ENCODE measurements around the gene STAP2. TPM values are rescaled to one million over a fixed set of nuclear protein-coding genes. Genes with fewer than 3 reads are reported as not detected.

Gene STAP2
- total and polyA plus RNA-seq, 2 donors (not counting 3 experiments of a cell fraction or from before 2014, with no cell fraction given), result 12.2 to 21.7 TPM

GRCh38 chr19:4301590-4302242, 36.9 kb downstream of the STAP2 start:
- no peaks in the 10 kb centered on the region for H3K27me3 ChIP-seq (ENCODE audit: control insufficient read depth in 2 of 2, insufficient read depth in 2 of 2, low read length in 2 of 2)
- H2AFZ ChIP-seq (ENCODE audit: low read depth, low read length), result no peak overlapping the region
- dilution Hi-C loops (cut with MboI; ENCODE audit: extremely low pct_ligation_motif_present, low sequenced_read_pairs), result no loop called here
- H3K27ac ChIP-seq (ENCODE audit: insufficient read depth, low read depth, low read length), result no peak overlapping the region
- H3K36me3 ChIP-seq (ENCODE audit: control insufficient read depth in 2 of 2, extremely low read depth in 1 of 2, insufficient read depth in 2 of 2, low read length in 2 of 2), result no peaks in the 10 kb centered on the region
- H3K9me1 ChIP-seq (replicated peaks; ENCODE audit: control insufficient read depth, extremely low read depth, insufficient read depth, low read length), result no peaks in the 10 kb centered on the region
- H3K9ac ChIP-seq (replicated peaks; ENCODE audit: extremely low read depth, insufficient read depth, low read length), result no peak overlapping the region
- TF ChIP-seq, protein P1, sequence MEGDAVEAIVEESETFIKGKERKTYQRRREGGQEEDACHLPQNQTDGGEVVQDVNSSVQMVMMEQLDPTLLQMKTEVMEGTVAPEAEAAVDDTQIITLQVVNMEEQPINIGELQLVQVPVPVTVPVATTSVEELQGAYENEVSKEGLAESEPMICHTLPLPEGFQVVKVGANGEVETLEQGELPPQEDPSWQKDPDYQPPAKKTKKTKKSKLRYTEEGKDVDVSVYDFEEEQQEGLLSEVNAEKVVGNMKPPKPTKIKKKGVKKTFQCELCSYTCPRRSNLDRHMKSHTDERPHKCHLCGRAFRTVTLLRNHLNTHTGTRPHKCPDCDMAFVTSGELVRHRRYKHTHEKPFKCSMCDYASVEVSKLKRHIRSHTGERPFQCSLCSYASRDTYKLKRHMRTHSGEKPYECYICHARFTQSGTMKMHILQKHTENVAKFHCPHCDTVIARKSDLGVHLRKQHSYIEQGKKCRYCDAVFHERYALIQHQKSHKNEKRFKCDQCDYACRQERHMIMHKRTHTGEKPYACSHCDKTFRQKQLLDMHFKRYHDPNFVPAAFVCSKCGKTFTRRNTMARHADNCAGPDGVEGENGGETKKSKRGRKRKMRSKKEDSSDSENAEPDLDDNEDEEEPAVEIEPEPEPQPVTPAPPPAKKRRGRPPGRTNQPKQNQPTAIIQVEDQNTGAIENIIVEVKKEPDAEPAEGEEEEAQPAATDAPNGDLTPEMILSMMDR (IDR thresholded peaks at IDR 0.05; ENCODE audit: extremely low read depth in 1 of 2, insufficient read depth in 1 of 2, low read depth in 1 of 2, low read length in 2 of 2), result no peak
- TF ChIP-seq FOS (IDR thresholded peaks at IDR 0.05; ENCODE audit: borderline replicate concordance, insufficient read depth, low read length) (no peak), EZH2 (IDR thresholded peaks at IDR 0.05; ENCODE audit: borderline replicate concordance, low read depth, low read length, severe bottlenecking) (no peak), POLR2AphosphoS5 (IDR thresholded peaks at IDR 0.05; ENCODE audit: insufficient read depth, low read depth, low read length) (no peak), GATA2 (IDR thresholded peaks at IDR 0.05; ENCODE audit: insufficient read depth, insufficient read length, low read depth, low read length) (no peak), POLR2A (IDR thresholded peaks at IDR 0.05; ENCODE audit: low read depth, low read length) (no peak), MYC (IDR thresholded peaks at IDR 0.05; ENCODE audit: low read depth, low read length) (no peak), JUN (IDR thresholded peaks at IDR 0.05; ENCODE audit: borderline replicate concordance, insufficient read depth, insufficient read length, low read depth) (no peak)
- TF ChIP-seq, protein P2, sequence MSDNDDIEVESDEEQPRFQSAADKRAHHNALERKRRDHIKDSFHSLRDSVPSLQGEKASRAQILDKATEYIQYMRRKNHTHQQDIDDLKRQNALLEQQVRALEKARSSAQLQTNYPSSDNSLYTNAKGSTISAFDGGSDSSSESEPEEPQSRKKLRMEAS (IDR thresholded peaks at IDR 0.05; ENCODE audit: insufficient read depth, insufficient read length), result no peak
- ChIA-PET POLR2A (no interaction called here), CTCF (no interaction called here)
- H3K4me1 ChIP-seq (ENCODE audit: control insufficient read depth, extremely low read depth, insufficient read depth, low read length), result no peaks in the 10 kb centered on the region
- H3K9me3 ChIP-seq (replicated peaks; ENCODE audit: control insufficient read depth, insufficient read depth, low read length), result no peaks in the 10 kb centered on the region
- no peak for FAIRE-seq
- no peak overlapping the region for H3K4me2 ChIP-seq (ENCODE audit: insufficient read depth, low read length)
- intact Hi-C loops (cut with micrococcal nuclease), result no loop called here
- no peak overlapping the region for H3K4me3 ChIP-seq (replicated peaks in 1 of 3; ENCODE audit: insufficient read depth in 1 of 3, low read depth in 1 of 3, low read length in 3 of 3)
- no peaks in the 10 kb centered on the region for H3K79me2 ChIP-seq (ENCODE audit: control insufficient read depth, insufficient read depth, low read length)
- H4K20me1 ChIP-seq (replicated peaks; ENCODE audit: control insufficient read depth, extremely low read depth, insufficient read depth, low read length), result no peaks in the 10 kb centered on the region
- no TSS peak for BruUV-seq (replicated peaks)
- no peak for DNase-seq (ENCODE audit: low read depth, low spot score)
